ENCODE measurements around the gene SRRM3. TPM values are rescaled to one million over a fixed set of nuclear protein-coding genes. Genes with fewer than 3 reads are reported as not detected.
"Not testable (repeated sequence)": the region's sequence is repeated elsewhere in the genome, so short reads cannot be mapped to it uniquely, and the experiment has no call there.

The SRRM3 gene
- polyA plus RNA-seq, 1 of the 3 experiments (the other 2 are of a cell fraction): 2.7 TPM

DNA sequence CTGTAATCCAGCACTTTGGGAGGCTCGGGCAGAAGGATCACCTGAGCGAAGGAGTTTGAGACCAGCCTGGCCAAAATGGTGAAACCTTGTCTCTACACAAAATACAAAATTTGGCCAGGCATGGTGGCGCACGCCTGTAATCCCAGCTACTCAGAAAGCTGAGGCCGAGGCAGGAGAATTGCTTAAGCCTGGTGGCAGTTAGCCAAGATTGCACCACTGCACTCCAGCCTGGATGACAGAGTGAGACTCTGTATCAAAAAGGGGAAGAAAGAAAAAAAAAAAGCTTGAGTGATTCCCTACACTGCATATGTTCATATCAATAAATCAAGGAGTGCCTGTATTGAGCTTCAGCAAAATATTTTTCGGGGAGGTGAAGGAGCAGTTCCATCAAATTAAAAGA, 45.8 kb upstream of the SRRM3 start:
- DNase-seq: no peak
- H2AFZ ChIP-seq (ENCODE audit: low read depth): no peak overlapping the region
- 76% methylated on average over 6 of the region's 6 CpGs for WGBS (ENCODE audit: low lambda C conversion rate)
- no peaks in the 10 kb centered on the region for H3K79me2 ChIP-seq (ENCODE audit: insufficient read depth)
- POLR2A ChIA-PET: no interaction called here
- H3K27me3 ChIP-seq (ENCODE audit: insufficient read depth): no peaks in the 10 kb centered on the region; the same call in 1 of the 2 replicates
- CTCF ChIA-PET: interaction anchor here (1.0 to 1.9 kb wide), 2 partner anchors 22 to 158 kb away, joined by 3 to 6 read pairs; no protein-coding TSS in a partner anchor
- TF ChIP-seq YY1 (IDR thresholded peaks at IDR 0.05; ENCODE audit: low read depth) (no peak), RAD21 (IDR thresholded peaks at IDR 0.05; ENCODE audit: low read length) (no peak), TAF1 (IDR thresholded peaks at IDR 0.05; ENCODE audit: borderline replicate concordance, low read depth, low read length) (no peak), SIN3A (IDR thresholded peaks at IDR 0.05; ENCODE audit: borderline replicate concordance, low read depth, low read length) (no peak), RFX5 (IDR thresholded peaks at IDR 0.05; ENCODE audit: low read length) (no peak), MEF2A (IDR thresholded peaks at IDR 0.05; ENCODE audit: borderline replicate concordance, low read depth) (no peak), RXRA (IDR thresholded peaks at IDR 0.05; ENCODE audit: borderline replicate concordance, low read depth) (no peak), EP300 (IDR thresholded peaks at IDR 0.05; ENCODE audit: borderline replicate concordance in 1 of 2, low read depth in 1 of 2, low read length in 1 of 2) (no peak), NRF1 (IDR thresholded peaks at IDR 0.05; ENCODE audit: low read depth, low read length) (no peak), GABPA (IDR thresholded peaks at IDR 0.05; ENCODE audit: low read depth) (no peak), FOXM1 (IDR thresholded peaks at IDR 0.05; ENCODE audit: low read depth) (no peak), NFIC (IDR thresholded peaks at IDR 0.05; ENCODE audit: borderline replicate concordance) (no peak)
- TF ChIP-seq, protein P1, sequence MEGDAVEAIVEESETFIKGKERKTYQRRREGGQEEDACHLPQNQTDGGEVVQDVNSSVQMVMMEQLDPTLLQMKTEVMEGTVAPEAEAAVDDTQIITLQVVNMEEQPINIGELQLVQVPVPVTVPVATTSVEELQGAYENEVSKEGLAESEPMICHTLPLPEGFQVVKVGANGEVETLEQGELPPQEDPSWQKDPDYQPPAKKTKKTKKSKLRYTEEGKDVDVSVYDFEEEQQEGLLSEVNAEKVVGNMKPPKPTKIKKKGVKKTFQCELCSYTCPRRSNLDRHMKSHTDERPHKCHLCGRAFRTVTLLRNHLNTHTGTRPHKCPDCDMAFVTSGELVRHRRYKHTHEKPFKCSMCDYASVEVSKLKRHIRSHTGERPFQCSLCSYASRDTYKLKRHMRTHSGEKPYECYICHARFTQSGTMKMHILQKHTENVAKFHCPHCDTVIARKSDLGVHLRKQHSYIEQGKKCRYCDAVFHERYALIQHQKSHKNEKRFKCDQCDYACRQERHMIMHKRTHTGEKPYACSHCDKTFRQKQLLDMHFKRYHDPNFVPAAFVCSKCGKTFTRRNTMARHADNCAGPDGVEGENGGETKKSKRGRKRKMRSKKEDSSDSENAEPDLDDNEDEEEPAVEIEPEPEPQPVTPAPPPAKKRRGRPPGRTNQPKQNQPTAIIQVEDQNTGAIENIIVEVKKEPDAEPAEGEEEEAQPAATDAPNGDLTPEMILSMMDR (IDR thresholded peaks at IDR 0.05): no peak
- TF ChIP-seq, protein P2, sequence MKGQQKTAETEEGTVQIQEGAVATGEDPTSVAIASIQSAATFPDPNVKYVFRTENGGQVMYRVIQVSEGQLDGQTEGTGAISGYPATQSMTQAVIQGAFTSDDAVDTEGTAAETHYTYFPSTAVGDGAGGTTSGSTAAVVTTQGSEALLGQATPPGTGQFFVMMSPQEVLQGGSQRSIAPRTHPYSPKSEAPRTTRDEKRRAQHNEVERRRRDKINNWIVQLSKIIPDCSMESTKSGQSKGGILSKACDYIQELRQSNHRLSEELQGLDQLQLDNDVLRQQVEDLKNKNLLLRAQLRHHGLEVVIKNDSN (IDR thresholded peaks at IDR 0.05; ENCODE audit: borderline replicate concordance, low read depth): no peak
- TF ChIP-seq, protein P3, sequence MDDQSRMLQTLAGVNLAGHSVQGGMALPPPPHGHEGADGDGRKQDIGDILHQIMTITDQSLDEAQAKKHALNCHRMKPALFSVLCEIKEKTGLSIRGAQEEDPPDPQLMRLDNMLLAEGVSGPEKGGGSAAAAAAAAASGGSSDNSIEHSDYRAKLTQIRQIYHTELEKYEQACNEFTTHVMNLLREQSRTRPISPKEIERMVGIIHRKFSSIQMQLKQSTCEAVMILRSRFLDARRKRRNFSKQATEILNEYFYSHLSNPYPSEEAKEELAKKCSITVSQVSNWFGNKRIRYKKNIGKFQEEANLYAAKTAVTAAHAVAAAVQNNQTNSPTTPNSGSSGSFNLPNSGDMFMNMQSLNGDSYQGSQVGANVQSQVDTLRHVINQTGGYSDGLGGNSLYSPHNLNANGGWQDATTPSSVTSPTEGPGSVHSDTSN (IDR thresholded peaks at IDR 0.05): no peak
- no peaks in the 10 kb centered on the region for H3F3A ChIP-seq (replicated peaks; ENCODE audit: insufficient read depth)
- no peak overlapping the region for H3K27ac ChIP-seq (ENCODE audit: low read depth in 2 of 2, low read length in 1 of 2)
- H3K9ac ChIP-seq: no peak overlapping the region
- no peaks in the 10 kb centered on the region for H3K9me3 ChIP-seq
- H3K36me3 ChIP-seq (replicated peaks in 1 of 2; ENCODE audit: control insufficient read depth in 1 of 2, insufficient read depth in 2 of 2, low read length in 1 of 2): no peaks in the 10 kb centered on the region
- no peaks in the 10 kb centered on the region for H3K4me1 ChIP-seq (ENCODE audit: control insufficient read depth in 1 of 2, insufficient read depth in 2 of 2, low read depth in 1 of 2, low read length in 1 of 2)
- no peaks in the 10 kb centered on the region for H3K9me2 ChIP-seq
- H4K20me1 ChIP-seq (ENCODE audit: insufficient read depth): no peaks in the 10 kb centered on the region
- H3K4me2 ChIP-seq: no peak overlapping the region
- H3K4me3 ChIP-seq (ENCODE audit: low read depth in 2 of 2, low read length in 1 of 2): no peak overlapping the region

DNA sequence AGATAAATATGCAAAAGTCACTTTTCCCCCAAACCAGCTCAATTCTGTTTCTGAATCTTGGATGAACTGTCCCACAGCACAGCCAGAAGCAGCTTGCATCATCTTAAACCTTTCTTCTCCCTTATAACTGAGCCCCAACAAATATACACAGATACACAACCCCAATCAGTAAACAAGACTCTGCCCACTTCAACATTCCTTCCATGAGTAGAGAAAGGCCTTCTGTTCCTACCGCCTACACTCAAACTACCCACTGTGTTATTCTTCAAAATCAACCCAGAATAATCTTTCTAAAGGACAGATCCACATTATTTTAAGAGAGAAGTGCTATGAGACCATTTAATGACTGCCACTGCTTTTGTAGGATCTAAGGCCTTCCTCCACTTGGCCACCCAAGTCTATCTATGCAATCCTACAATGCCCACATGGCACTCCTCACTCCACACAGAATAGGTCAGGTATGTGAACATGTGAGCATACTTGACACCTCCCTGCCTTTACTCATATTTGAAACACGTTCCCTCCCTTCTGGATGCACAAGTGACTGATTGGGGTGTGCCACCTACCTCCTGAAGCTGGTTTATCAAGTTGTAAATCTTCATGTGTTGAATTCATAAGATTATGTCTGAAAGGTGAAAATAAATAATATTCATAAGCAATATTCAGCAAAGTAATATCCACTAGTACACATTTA, 44.6 kb upstream of the SRRM3 start:
- H3K36me3 ChIP-seq (replicated peaks in 1 of 2; ENCODE audit: control insufficient read depth in 1 of 2, insufficient read depth in 2 of 2, low read length in 1 of 2); H3K9me2 ChIP-seq; H3K27me3 ChIP-seq (ENCODE audit: insufficient read depth); H3K4me1 ChIP-seq (ENCODE audit: control insufficient read depth in 1 of 2, insufficient read depth in 2 of 2, low read depth in 1 of 2, low read length in 1 of 2); H3K9me3 ChIP-seq; H3K27ac ChIP-seq (ENCODE audit: low read depth in 2 of 2, low read length in 1 of 2); DNase-seq; CTCF ChIA-PET; H3K9ac ChIP-seq; H2AFZ ChIP-seq (ENCODE audit: low read depth); H4K20me1 ChIP-seq (ENCODE audit: insufficient read depth); H3K4me3 ChIP-seq (ENCODE audit: low read depth in 2 of 2, low read length in 1 of 2); H3K79me2 ChIP-seq (ENCODE audit: insufficient read depth); POLR2A ChIA-PET; H3F3A ChIP-seq (replicated peaks; ENCODE audit: insufficient read depth); H3K4me2 ChIP-seq: not testable (repeated sequence)
- 56% methylated on average over 2 of the region's 2 CpGs for WGBS (ENCODE audit: low lambda C conversion rate)

DNA sequence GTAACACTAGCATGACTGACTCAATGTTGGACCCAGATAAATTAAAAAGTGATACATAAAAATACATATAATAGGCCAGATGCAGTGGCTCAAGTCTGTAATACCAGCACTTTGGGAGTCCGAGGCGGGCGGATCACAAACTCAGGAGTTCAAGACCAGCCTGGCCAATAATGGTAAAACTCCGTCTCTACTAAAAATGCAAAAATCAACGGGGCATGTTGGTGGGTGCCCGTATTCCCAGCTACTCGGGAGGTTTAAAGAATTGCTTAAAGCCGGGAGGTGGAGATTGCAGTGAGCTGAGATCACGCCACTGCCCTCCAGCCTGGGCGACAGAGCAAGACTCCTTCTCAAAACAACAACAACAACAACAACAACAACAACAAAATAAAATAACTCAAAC, 43.3 kb upstream of the SRRM3 start:
- WGBS (ENCODE audit: low lambda C conversion rate): 85% methylated on average over 10 of the region's 10 CpGs
- POLR2A ChIA-PET; H3K9ac ChIP-seq; H3K4me2 ChIP-seq; H3K4me1 ChIP-seq (ENCODE audit: control insufficient read depth in 1 of 2, insufficient read depth in 2 of 2, low read depth in 1 of 2, low read length in 1 of 2); H2AFZ ChIP-seq (ENCODE audit: low read depth); H3K36me3 ChIP-seq (replicated peaks in 1 of 2; ENCODE audit: control insufficient read depth in 1 of 2, insufficient read depth in 2 of 2, low read length in 1 of 2); DNase-seq; H3K79me2 ChIP-seq (ENCODE audit: insufficient read depth); H3K9me2 ChIP-seq; H3K27ac ChIP-seq (ENCODE audit: low read depth in 2 of 2, low read length in 1 of 2); H3F3A ChIP-seq (replicated peaks; ENCODE audit: insufficient read depth); H3K9me3 ChIP-seq; H4K20me1 ChIP-seq (ENCODE audit: insufficient read depth); H3K4me3 ChIP-seq (ENCODE audit: low read depth in 2 of 2, low read length in 1 of 2); H3K27me3 ChIP-seq (ENCODE audit: insufficient read depth): not testable (repeated sequence)
- CTCF ChIA-PET: interaction anchor here (1.1 kb wide), 1 partner anchor 105 kb away, joined by 3 read pairs; no protein-coding TSS in a partner anchor
